GM12878 (cell line): Measurements from ENCODE around the gene U2AF2. TPM values are rescaled to one million over a fixed set of nuclear protein-coding genes. Genes with fewer than 3 reads are reported as not detected.

ENCODE experiments used
- ATAC-seq: fragments of 200-7000 bp; cut with Tn5 transposase; 3 replicates; pipeline ENCODE4 v1.9.1; 2020; ENCODE audit warnings: mild to moderate bottlenecking, moderate library complexity
- BruUV-seq: library from RNA; stranded (reverse); fragments of 400-500 nt; replicated peaks from 2 replicates; lab custom pipeline; 2021; lab: Mats Ljungman, UMichigan
- CTCF ChIA-PET: fragments of 300-600 bp; sonication (Branson Sonifier 250); formaldehyde crosslinking; extraction: SDS; loops from one replicate; lab custom pipeline; 2021; ENCODE audit warnings: inconsistent platforms; lab: Yijun Ruan, JAX
- POLR2A ChIA-PET: fragments of 350-600 bp; formaldehyde crosslinking; extraction: SDS; loops from one replicate; lab custom pipeline; 2021; ENCODE audit warnings: inconsistent platforms; lab: Charles Lee
- RAD21 ChIA-PET: fragments of 300-600 bp; sonication (Branson Sonifier 250); formaldehyde crosslinking; loops from one replicate; lab custom pipeline; 2023; ENCODE audit warnings: antibody characterized with exemption; ENCODE audit not compliant: unreplicated experiment; lab: Charles Lee
- SMC1A ChIA-PET: fragments of 300-600 bp; sonication (Branson Sonifier 250); formaldehyde crosslinking; loops from one replicate; lab custom pipeline; 2023; ENCODE audit not compliant: unreplicated experiment, uncharacterized antibody; lab: Charles Lee
- DNase-seq: peaks from one replicate; pipeline ENCODE4 v3.0.0-alpha.2; 2011; ENCODE audit warnings: low read depth, low spot score
- FAIRE-seq: peaks from 3 replicates; lab custom pipeline; 2011; peaks lifted over from hg19 to GRCh38; lab: Jason Lieb, UNC
- H2AFZ ChIP-seq: 2 replicates; pipeline ENCODE4 v1.6.0; 2011; ENCODE audit warnings: low read depth, low read length, control low read depth; ENCODE audit not compliant: control insufficient read depth
- H3K27ac ChIP-seq: 2 replicates; pipeline ENCODE4 v1.5.1; 2011; ENCODE audit warnings: control low read depth; ENCODE audit not compliant: control insufficient read depth, insufficient read depth
- H3K27me3 ChIP-seq, 2 experiments: replicated peaks in 1 of 2; 2 replicates each; pipeline versions ENCODE4 v1.6.0 to v1.6.1; 2011; ENCODE audit warnings: low read length in 1 of 2; ENCODE audit not compliant: control insufficient read depth in 2 of 2, insufficient read depth in 2 of 2
- H3K36me3 ChIP-seq, 2 experiments: 2 replicates each; pipeline ENCODE4 v1.5.1; 2011; ENCODE audit warnings: low read length in 1 of 2; ENCODE audit not compliant: control insufficient read depth in 2 of 2, insufficient read depth in 2 of 2
- H3K4me1 ChIP-seq: 2 replicates; pipeline ENCODE4 v1.6.1; 2011; ENCODE audit warnings: mild to moderate bottlenecking, low read length, moderate library complexity, mixed read lengths; ENCODE audit not compliant: control insufficient read depth, insufficient read depth
- H3K4me2 ChIP-seq: 2 replicates; pipeline ENCODE4 v1.6.0; 2011; ENCODE audit warnings: control low read depth; ENCODE audit not compliant: control insufficient read depth, insufficient read depth
- H3K4me3 ChIP-seq: fragments of 200-600 bp; sonication (generic); 2 replicates; pipeline ENCODE4 v1.5.1; 2016
- H3K79me2 ChIP-seq: 2 replicates; pipeline ENCODE4 v1.6.0; 2011; ENCODE audit warnings: low read length; ENCODE audit not compliant: control insufficient read depth, insufficient read depth
- H3K9ac ChIP-seq: 2 replicates; pipeline ENCODE4 v1.8.0; 2011; ENCODE audit warnings: low read length, control low read depth, mixed read lengths; ENCODE audit not compliant: control insufficient read depth, insufficient read depth
- H3K9me3 ChIP-seq: replicated peaks from 3 replicates; pipeline ENCODE4 v1.5.1; 2011; ENCODE audit warnings: mild to moderate bottlenecking, low read length; ENCODE audit not compliant: control insufficient read depth, insufficient read depth
- H4K20me1 ChIP-seq: 2 replicates; pipeline ENCODE4 v1.6.0; 2011; ENCODE audit not compliant: control insufficient read depth, insufficient read depth
- EP300 ChIP-seq, 2 experiments: fragments of 150-350 bp in 1 of 2; IDR thresholded peaks; 2 replicates each; pipeline ENCODE4 v1.6.1; 2011 to 2012; ENCODE audit warnings: low read depth in 2 of 2, low read length in 2 of 2, borderline replicate concordance in 1 of 2, improper control_type of control experiment in 1 of 2, inconsistent platforms in 1 of 2; ENCODE audit not compliant: control insufficient read depth in 1 of 2
- JUNB ChIP-seq: IDR thresholded peaks from 2 replicates; pipeline ENCODE4 v1.6.1; 2016; ENCODE audit warnings: antibody characterized with exemption, mild to moderate bottlenecking
- POLR2A ChIP-seq: IDR thresholded peaks from 2 replicates; pipeline ENCODE4 v1.6.1; 2011; ENCODE audit warnings: low read depth, mild to moderate bottlenecking, low read length
- POLR2AphosphoS2 ChIP-seq: IDR thresholded peaks from 2 replicates; pipeline ENCODE4 v1.6.1; 2011; ENCODE audit warnings: low read depth, mild to moderate bottlenecking, low read length, improper control_type of control experiment, moderate library complexity
- SPI1 ChIP-seq: IDR thresholded peaks from 2 replicates; pipeline ENCODE4 v1.6.1; 2011; ENCODE audit warnings: low read depth, mild to moderate bottlenecking, low read length, moderate library complexity, borderline replicate concordance; ENCODE audit not compliant: insufficient read depth
- WGBS: methylation state at CpG from one replicate; pipeline ENCODE4 v1.1.6; 2016; ENCODE audit warnings: low lambda C conversion rate; ENCODE audit not compliant: insufficient replicate concordance, insufficient coverage; ENCODE audit errors: missing lambda C conversion rate; 5-methylcytosine and 5-hydroxymethylcytosine counted together
- in situ Hi-C: fragments of 300-500 bp; cut with MboI; formaldehyde crosslinking; loops from 9 replicates; pipeline ENCODE4 v1.14.3; 2018; ENCODE audit warnings: mixed read lengths
- intact Hi-C: fragments of 100-400 bp; cut with micrococcal nuclease; formaldehyde crosslinking; loops from one replicate; pipeline ENCODE4 v1.14.2; 2022; ENCODE audit not compliant: unreplicated experiment
- polyA plus RNA-seq, 11 experiments: library from polyadenylated mRNA; depleted of rRNA in 4 of 11; unstranded in 6 of 11; stranded (reverse) in 5 of 11; fragments of >200 nt; fragmentation: Nextera tagmentation in 4 of 11; fragmentation: Illumina TruSeq in 1 of 11; extraction: Ambion mirVana in 4 of 11; extraction: Trizol in 1 of 11; gene quantifications; 1 replicate in 1 of 11; 2 replicates in 10 of 11; pipeline versions ENCODE4 v1.2.1 to v1.2.3, GENCODE V29; 2011 to 2016; ENCODE audit warnings: inconsistent platforms in 2 of 11, missing spikeins in 2 of 11, low read depth in 1 of 11
- total RNA-seq, 4 experiments: library from RNA; depleted of rRNA in 3 of 4; stranded (reverse); fragments of >200 nt in 3 of 4; fragmentation: Illumina TruSeq in 1 of 4; extraction: Trizol in 1 of 4; gene quantifications; 2 replicates each; pipeline versions ENCODE4 v1.2.1 to v1.2.3, GENCODE V29; 2013 to 2021

U2AF2 gene
- total and polyA plus RNA-seq, 10 of the 15 experiments (the other 5 are each of a cell fraction or from before 2014, with no cell fraction given) = 3.0 to 338 (median 130) TPM

DNA sequence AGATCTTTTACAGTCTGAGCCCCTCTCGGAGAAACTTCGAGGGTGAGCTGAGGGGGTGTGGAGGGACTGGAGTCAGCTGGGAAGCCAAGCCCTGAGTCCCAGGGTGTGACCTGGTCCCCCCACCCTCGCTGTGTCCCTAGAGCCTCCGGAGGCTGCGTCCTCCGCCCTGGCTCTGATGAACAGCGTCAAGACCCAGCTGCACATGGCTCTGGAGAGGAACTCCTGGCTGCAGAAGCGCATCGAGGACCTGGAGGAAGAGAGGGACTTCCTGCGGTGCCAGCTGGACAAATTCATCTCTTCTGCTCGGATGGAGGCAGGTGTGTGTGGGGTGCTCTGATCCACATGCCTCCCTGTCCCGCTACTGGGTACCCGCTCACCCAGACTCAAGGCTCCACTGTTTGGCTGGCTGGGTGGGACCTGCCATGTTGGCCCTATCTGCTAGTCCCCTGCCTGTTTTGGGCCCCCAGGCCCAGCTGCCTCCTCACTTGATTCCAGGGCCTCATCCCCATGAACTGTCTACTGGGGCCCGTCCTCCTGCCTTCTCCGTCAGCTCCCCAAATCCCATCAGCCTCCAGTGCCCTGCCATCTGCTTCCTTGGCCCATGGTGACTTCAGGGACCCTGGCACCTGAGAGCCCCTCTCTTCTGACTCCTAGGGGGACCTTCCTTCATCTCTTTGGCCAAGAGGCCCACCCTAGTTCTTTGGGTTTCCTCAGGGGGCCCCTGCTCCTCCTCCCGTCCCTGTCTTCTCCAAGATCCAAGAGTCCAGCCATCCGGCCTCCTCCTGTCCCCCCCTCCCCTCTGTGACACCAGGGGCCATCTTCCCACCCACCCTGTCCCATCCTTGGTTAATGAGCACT, 5.3 kb upstream of the U2AF2 start:
- Histone ChIP-seq H3K36me3 (peaks cover 1 to 2% of the 10 kb centered on the region in 2 experiments; a peak in 2 of 4 replicates), H3K27me3 (no peaks in the 10 kb centered on the region), H4K20me1 (no peaks in the 10 kb centered on the region), H2AFZ (no peak overlapping the region; the same call in 1 of the 2 replicates), H3K4me1 (peaks cover 22% of the 10 kb centered on the region), H3K9me3 (no peaks in the 10 kb centered on the region), H3K79me2 (peaks cover 37% of the 10 kb centered on the region), H3K27ac (peak overlapping the region; percentile 90), H3K4me3 (peak overlapping the region; percentile 99), H3K9ac (peak overlapping the region; percentile 91), H3K4me2 (peak overlapping the region; percentile 95)
- FAIRE-seq (no peak), DNase-seq (no peak), ATAC-seq (no peak)
- intact Hi-C loops (no loop called here), in situ Hi-C loops (loop anchor here (5.0 to 25.0 kb wide), 3 partner anchors 663 to 1512 kb away; partner anchors contain the start of genes CNOT3, LENG9 and ZSCAN5A)
- 55% methylated on average over 16 of the region's 17 CpGs for WGBS
- ChIA-PET CTCF (interaction anchor here (0.6 to 4.8 kb wide), 10 partner anchors 12 to 265 kb away, joined by 3 to 52 read pairs (median 6); partner anchors contain the start of gene ZNF865), SMC1A (interaction anchor here (1.1 kb wide), 1 partner anchor 10 kb away, joined by 3 read pairs; no protein-coding TSS in a partner anchor), POLR2A (interaction anchor here (0.6 to 3.1 kb wide), 7 partner anchors 7 to 49 kb away, joined by 3 to 28 read pairs (median 3); partner anchors contain the start of genes ZNF524 and ZNF784), RAD21 (interaction anchor here (1.0 to 4.4 kb wide), 2 partner anchors 12 to 17 kb away, joined by 3 to 36 read pairs; no protein-coding TSS in a partner anchor)
- BruUV-seq = no TSS peak
- TF ChIP-seq SPI1 (0 out of 2 replicates have a peak, but pooled peaks have one; percentile 1), POLR2AphosphoS2 (no peak), JUNB (no peak), POLR2A (0 out of 2 replicates have a peak, but pooled peaks have one; percentile 24), EP300 (IDR thresholded peaks at IDR 0.05; ENCODE audit: borderline replicate concordance in 1 of 2, control insufficient read depth in 1 of 2, low read depth in 2 of 2, low read length in 2 of 2) (no peak)
